K562 (cell line): ENCODE data around the gene RNF180. TPM values are rescaled to one million over a fixed set of nuclear protein-coding genes. Genes with fewer than 3 reads are reported as not detected.

ENCODE experiments used
- ATAC-seq: fragments of 200-7000 bp; cut with Tn5 transposase; 3 replicates; pipeline ENCODE4 v1.9.1; 2020; ENCODE audit warnings: moderate library complexity
- BruUV-seq: library from RNA; stranded (reverse); fragments of 400-500 nt; replicated peaks from 2 replicates; lab custom pipeline; 2021; lab: Mats Ljungman, UMichigan
- CTCF ChIA-PET: fragments of 300-600 bp; formaldehyde crosslinking; extraction: SDS; loops from one replicate; lab custom pipeline; 2021; ENCODE audit warnings: low intra/inter-chr PET ratio; lab: Yijun Ruan, JAX
- POLR2A ChIA-PET: fragments of 300-600, 350-650 bp; sonication (Branson Sonifier 250); formaldehyde crosslinking; extraction: SDS; loops from one replicate; lab custom pipeline; 2021; ENCODE audit warnings: antibody characterized with exemption, inconsistent platforms; lab: Yijun Ruan, JAX
- DNase-seq, 4 experiments: peaks; one replicate each; pipeline versions ENCODE4 v3.0.0 to v3.0.0-alpha.2; 2011 to 2018; ENCODE audit warnings: low spot score in 3 of 4, mixed read lengths in 3 of 4; ENCODE audit errors: extremely low read depth in 1 of 4
- FAIRE-seq: peaks from 2 replicates; lab custom pipeline; 2011; peaks lifted over from hg19 to GRCh38; lab: Jason Lieb, UNC
- H2AFZ ChIP-seq: 2 replicates; pipeline ENCODE4 v1.6.0; 2011; ENCODE audit warnings: low read depth, low read length, control low read depth, inconsistent platforms
- H3K27ac ChIP-seq: fragments of 200-600 bp; 3 replicates; pipeline ENCODE4 v1.8.0; 2011; ENCODE audit warnings: low read depth, mild to moderate bottlenecking, control low read depth, inconsistent platforms, low read length, moderate library complexity, mixed read lengths; ENCODE audit errors: extremely low read depth
- H3K27me3 ChIP-seq, 2 experiments: fragments of 300-600 bp in 1 of 2; 2 replicates in 1 of 2; 3 replicates in 1 of 2; pipeline versions ENCODE4 v1.6.0 to v1.8.0; 2011; ENCODE audit warnings: inconsistent platforms in 2 of 2, low read length in 2 of 2, mild to moderate bottlenecking in 1 of 2, mixed read lengths in 1 of 2, moderate library complexity in 1 of 2; ENCODE audit not compliant: control insufficient read depth in 2 of 2, insufficient read depth in 2 of 2
- H3K36me3 ChIP-seq: fragments of 300-600 bp; 3 replicates; pipeline ENCODE4 v1.8.0; 2011; ENCODE audit warnings: mild to moderate bottlenecking, low read length, inconsistent platforms; ENCODE audit not compliant: control insufficient read depth, insufficient read depth
- H3K4me1 ChIP-seq, 2 experiments: fragments of 200-600 bp in 1 of 2; replicated peaks in 1 of 2; 2 replicates in 1 of 2; 3 replicates in 1 of 2; pipeline versions ENCODE4 v1.5.1 to v1.8.0; 2011; ENCODE audit warnings: inconsistent platforms in 2 of 2, low read length in 2 of 2, mild to moderate bottlenecking in 1 of 2, mixed read lengths in 1 of 2, moderate library complexity in 1 of 2; ENCODE audit not compliant: control insufficient read depth in 2 of 2, insufficient read depth in 2 of 2
- H3K4me2 ChIP-seq: 2 replicates; pipeline ENCODE4 v1.6.1; 2011; ENCODE audit warnings: low read length, control low read depth, inconsistent platforms, mixed read lengths; ENCODE audit not compliant: insufficient read depth
- H3K4me3 ChIP-seq: fragments of 200-600 bp; sonication (generic), shearing (Covaris generic); 2 replicates; pipeline ENCODE4 v1.5.1; 2016; ENCODE audit warnings: control low read depth, inconsistent platforms
- H3K79me2 ChIP-seq: fragments of 200-600 bp; 3 replicates; pipeline ENCODE4 v1.8.0; 2011; ENCODE audit warnings: low read length, inconsistent platforms; ENCODE audit not compliant: control insufficient read depth, insufficient read depth
- H3K9ac ChIP-seq, 2 experiments: 2 replicates each; pipeline versions ENCODE4 v1.6.0 to v1.6.1; 2011; ENCODE audit warnings: low read depth in 2 of 2, low read length in 2 of 2, control low read depth in 1 of 2, inconsistent platforms in 1 of 2, mild to moderate bottlenecking in 1 of 2, mixed read lengths in 1 of 2; ENCODE audit not compliant: insufficient read depth in 1 of 2
- H3K9me1 ChIP-seq: one replicate; pipeline ENCODE4 v1.6.0; 2011; ENCODE audit warnings: inconsistent platforms, mild to moderate bottlenecking, low read length, moderate library complexity; ENCODE audit not compliant: control insufficient read depth, insufficient read depth
- H3K9me3 ChIP-seq: replicated peaks from 2 replicates; pipeline ENCODE4 v1.5.1; 2011; ENCODE audit warnings: low read depth, low read length, inconsistent platforms; ENCODE audit not compliant: control insufficient read depth, insufficient read depth
- H4K20me1 ChIP-seq: replicated peaks from 2 replicates; pipeline ENCODE4 v1.6.1; 2011; ENCODE audit warnings: low read length, inconsistent platforms, mixed read lengths; ENCODE audit not compliant: control insufficient read depth, insufficient read depth
- CBX5 ChIP-seq: IDR thresholded peaks from 2 replicates; pipeline ENCODE4 v1.6.1; 2014; ENCODE audit warnings: low read depth, borderline replicate concordance
- CEBPG ChIP-seq, 3 experiments: fragments of 200-800 bp in 1 of 3; sonication (Bioruptor generic) in 1 of 3; sonication (generic) in 1 of 3; formaldehyde crosslinking in 1 of 3; IDR thresholded peaks in 2 of 3; conservative IDR thresholded peaks in 1 of 3; 2 replicates each; pipeline versions ENCODE4 v1.6.1 to v1.8.0; 2016 to 2022; ENCODE audit warnings: missing compliant biosample characterization in 2 of 3, missing genetic modification characterization in 2 of 3, mild to moderate bottlenecking in 1 of 3, missing genetic modification reagents in 1 of 3
- ESRRA ChIP-seq: fragments of 450-650 bp; IDR thresholded peaks from 2 replicates; pipeline ENCODE4 v1.6.1; 2014; ENCODE audit warnings: low read depth, mild to moderate bottlenecking, moderate library complexity, borderline replicate concordance
- GTF2B ChIP-seq: IDR thresholded peaks from 2 replicates; pipeline ENCODE4 v1.6.1; 2011; ENCODE audit not compliant: insufficient read length; ENCODE audit errors: extremely low read depth
- HNRNPUL1 ChIP-seq: fragments of 200-400 bp; formaldehyde crosslinking; IDR thresholded peaks from 2 replicates; pipeline ENCODE4 v1.6.1; 2017; ENCODE audit warnings: low read length
- IRF1 ChIP-seq: sonication (generic); formaldehyde crosslinking; IDR thresholded peaks from 2 replicates; pipeline ENCODE4 v1.8.0; 2022; ENCODE audit warnings: missing genetic modification reagents, mild to moderate bottlenecking, borderline replicate concordance
- SIRT6 ChIP-seq: IDR thresholded peaks from one replicate; pipeline ENCODE4 v1.6.1; 2012; ENCODE audit warnings: low read depth, mild to moderate bottlenecking, control low read depth, inconsistent platforms, low read length, moderate library complexity
- ZBTB40 ChIP-seq, 2 experiments: fragments of 450-650 bp in 1 of 2; sonication (generic) in 1 of 2; formaldehyde crosslinking in 1 of 2; IDR thresholded peaks; 2 replicates each; pipeline versions ENCODE4 v1.7.1 to v1.9.0; 2016 to 2022; ENCODE audit warnings: inconsistent platforms in 1 of 2, mild to moderate bottlenecking in 1 of 2, missing genetic modification reagents in 1 of 2
- ZC3H4 ChIP-seq: sonication (generic); formaldehyde crosslinking; IDR thresholded peaks from 2 replicates; pipeline ENCODE4 v1.9.0; 2021; ENCODE audit warnings: missing genetic modification reagents, borderline replicate concordance
- ZNF146 ChIP-seq: IDR thresholded peaks from one replicate; pipeline ENCODE4 v1.6.1; 2018; ENCODE audit warnings: missing compliant biosample characterization; ENCODE audit not compliant: unreplicated experiment
- WGBS: fragments of 100-300 bp; shearing (Covaris generic); methylation state at CpG from one replicate; pipeline ENCODE4 v1.1.6; 2016; ENCODE audit warnings: low coverage, mixed read lengths; ENCODE audit not compliant: insufficient coverage; ENCODE audit errors: missing lambda C conversion rate; 5-methylcytosine and 5-hydroxymethylcytosine counted together
- in situ Hi-C: fragments of 300-500 bp; cut with MboI; formaldehyde crosslinking; loops from 4 replicates; pipeline ENCODE4 v1.15.0; 2018; ENCODE audit warnings: inconsistent platforms, mixed read lengths
- intact Hi-C: fragments of 100-400 bp; cut with micrococcal nuclease; formaldehyde crosslinking; loops from 2 replicates; pipeline ENCODE4 v1.14.2; 2022
- polyA plus RNA-seq, 8 experiments: library from polyadenylated mRNA; depleted of rRNA in 4 of 8; stranded (reverse) in 5 of 8; unstranded in 3 of 8; fragments of >200 nt; fragmentation: Nextera tagmentation in 2 of 8; fragmentation: Illumina TruSeq in 1 of 8; extraction: Ambion mirVana in 2 of 8; extraction: Trizol in 1 of 8; gene quantifications; 2 replicates each; pipeline versions ENCODE4 v1.2.1 to v1.2.3, GENCODE V29; 2011 to 2014; ENCODE audit warnings: inconsistent platforms in 1 of 8, missing spikeins in 1 of 8
- total RNA-seq, 7 experiments: library from RNA; depleted of rRNA in 6 of 7; stranded (reverse); fragments of >200 nt in 6 of 7; fragmentation: Illumina TruSeq in 2 of 7; extraction: Trizol in 2 of 7; gene quantifications; 2 replicates each; pipeline versions ENCODE4 v1.2.1 to v1.2.3, GENCODE V29; 2011 to 2021; ENCODE audit warnings: low replicate concordance in 1 of 7

Gene RNF180
- total and polyA plus RNA-seq, 9 of the 15 experiments (the other 6 are each of a cell fraction or from before 2014, with no cell fraction given): 0.05 TPM; not detected in 8

- POLR2A ChIA-PET: no interaction called here
- FAIRE-seq: no peak
- TF ChIP-seq GTF2B: no peak
- TF ChIP-seq ZBTB40 (IDR thresholded peaks at IDR 0.05): no peak
- TF ChIP-seq ZBTB40 (CRISPR knock-in tag; IDR thresholded peaks at IDR 0.05): no peak
- no peak for TF ChIP-seq HNRNPUL1
- no peak for TF ChIP-seq ZC3H4 (CRISPR knock-in tag)
- no peak for TF ChIP-seq SIRT6
- TF ChIP-seq CEBPG (CRISPR knock-in tag; IDR thresholded peaks at IDR 0.05): no peak
- no peak for TF ChIP-seq CEBPG (tag; conservative IDR thresholded peaks at IDR 0.05 in 1 of 2, IDR thresholded peaks at IDR 0.05 in 1 of 2)
- TF ChIP-seq ZNF146: no peak
- TF ChIP-seq ESRRA: no peak
- TF ChIP-seq IRF1: no peak
- TF ChIP-seq CBX5: no peak
Measured at GRCh38 chr5:64364426-64364825, 198.8 kb downstream of the RNF180 start.

More at GRCh38 chr5:64364426-64364825, 198.8 kb downstream of the RNF180 start:
- no peak overlapping the region for H3K9ac ChIP-seq
- H3K27ac ChIP-seq: no peak overlapping the region
- H3K9me1 ChIP-seq: no peaks in the 10 kb centered on the region
- ATAC-seq: no peak
- WGBS: 0% methylated on average over 3 of the region's 3 CpGs
- no peak for DNase-seq
- no peaks in the 10 kb centered on the region for H3K9me3 ChIP-seq
- no peak overlapping the region for H3K4me2 ChIP-seq
- intact Hi-C loops (no loop called here), in situ Hi-C loops (no loop called here)
- H4K20me1 ChIP-seq: no peaks in the 10 kb centered on the region
- no peaks in the 10 kb centered on the region for H3K4me1 ChIP-seq
- no TSS peak for BruUV-seq
- CTCF ChIA-PET: no interaction called here
- no peak overlapping the region for H3K4me3 ChIP-seq
- no peaks in the 10 kb centered on the region for H3K79me2 ChIP-seq
- no peaks in the 10 kb centered on the region for H3K27me3 ChIP-seq
- H2AFZ ChIP-seq: no peak overlapping the region
- no peaks in the 10 kb centered on the region for H3K36me3 ChIP-seq
